Astrocyte (in vitro differentiated cells and primary cell): ENCODE results near the gene MSRB3.

ENCODE experiments used
- EZH2 ChIP-seq: IDR thresholded peaks from 2 replicates; pipeline ENCODE4 v1.6.1; 2012; ENCODE audit warnings: mild to moderate bottlenecking, low read length, inconsistent platforms; ENCODE audit not compliant: insufficient read depth
- TF ChIP-seq, protein P1 (sequence below): IDR thresholded peaks from 2 replicates; pipeline ENCODE4 v1.5.1; 2011; ENCODE audit warnings: low read depth, mild to moderate bottlenecking, inconsistent platforms, low read length, moderate library complexity; ENCODE audit not compliant: insufficient read depth

DNA sequence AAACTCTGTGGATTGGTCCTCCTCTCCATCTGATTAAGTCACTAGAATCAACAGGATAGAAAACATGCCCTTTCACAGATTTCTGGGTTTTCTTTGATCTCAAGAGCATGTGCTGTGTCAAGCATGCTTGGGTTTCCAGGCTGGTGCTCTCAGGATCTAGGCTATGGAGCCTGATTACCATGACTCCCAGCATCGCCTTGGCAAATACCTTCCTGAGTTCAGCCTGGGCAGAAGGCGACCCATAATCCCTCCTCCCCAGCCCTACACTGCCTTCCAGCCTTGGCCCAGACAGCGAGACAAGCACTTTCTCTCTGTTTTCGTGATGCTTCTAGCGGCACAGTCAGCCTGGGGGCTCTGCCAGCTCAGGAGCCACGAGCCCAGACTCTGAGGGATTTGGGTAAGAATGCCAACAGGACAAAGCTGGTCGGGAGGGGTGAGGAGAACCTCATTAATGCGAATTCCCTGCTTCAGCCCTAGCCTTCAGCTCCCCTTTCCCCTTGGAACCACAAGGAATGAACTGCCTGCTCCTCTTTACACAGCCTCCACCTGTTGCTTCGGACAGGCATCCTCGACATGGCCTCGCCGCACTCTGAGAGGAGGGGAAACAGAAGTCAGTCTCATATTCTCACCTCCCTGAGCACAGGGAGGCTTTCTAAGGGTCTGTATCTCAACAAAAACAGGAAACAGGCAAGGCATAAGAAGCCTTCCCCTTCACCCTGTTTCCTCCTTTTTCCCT lies 227.1 kb downstream of the MSRB3 start:
- TF ChIP-seq, protein P1, sequence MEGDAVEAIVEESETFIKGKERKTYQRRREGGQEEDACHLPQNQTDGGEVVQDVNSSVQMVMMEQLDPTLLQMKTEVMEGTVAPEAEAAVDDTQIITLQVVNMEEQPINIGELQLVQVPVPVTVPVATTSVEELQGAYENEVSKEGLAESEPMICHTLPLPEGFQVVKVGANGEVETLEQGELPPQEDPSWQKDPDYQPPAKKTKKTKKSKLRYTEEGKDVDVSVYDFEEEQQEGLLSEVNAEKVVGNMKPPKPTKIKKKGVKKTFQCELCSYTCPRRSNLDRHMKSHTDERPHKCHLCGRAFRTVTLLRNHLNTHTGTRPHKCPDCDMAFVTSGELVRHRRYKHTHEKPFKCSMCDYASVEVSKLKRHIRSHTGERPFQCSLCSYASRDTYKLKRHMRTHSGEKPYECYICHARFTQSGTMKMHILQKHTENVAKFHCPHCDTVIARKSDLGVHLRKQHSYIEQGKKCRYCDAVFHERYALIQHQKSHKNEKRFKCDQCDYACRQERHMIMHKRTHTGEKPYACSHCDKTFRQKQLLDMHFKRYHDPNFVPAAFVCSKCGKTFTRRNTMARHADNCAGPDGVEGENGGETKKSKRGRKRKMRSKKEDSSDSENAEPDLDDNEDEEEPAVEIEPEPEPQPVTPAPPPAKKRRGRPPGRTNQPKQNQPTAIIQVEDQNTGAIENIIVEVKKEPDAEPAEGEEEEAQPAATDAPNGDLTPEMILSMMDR: no peak
- no peak for TF ChIP-seq EZH2
